ENCODE measurements around the gene CCDC40.
"Not testable (repeated sequence)": the region's sequence is repeated elsewhere in the genome, so short reads cannot be mapped to it uniquely, and the experiment has no call there.

CCDC40 gene

GRCh38 chr17:80024206-80024972 is 12.1 kb upstream of the CCDC40 start:
- no peak for DNase-seq

- peak; percentile 83 for DNase-seq
Observed at GRCh38 chr17:80025140-80025539, 11.3 kb upstream of the CCDC40 start.

GRCh38 chr17:80025796-80026195 is 10.6 kb upstream of the CCDC40 start:
- no peak for DNase-seq

DNA sequence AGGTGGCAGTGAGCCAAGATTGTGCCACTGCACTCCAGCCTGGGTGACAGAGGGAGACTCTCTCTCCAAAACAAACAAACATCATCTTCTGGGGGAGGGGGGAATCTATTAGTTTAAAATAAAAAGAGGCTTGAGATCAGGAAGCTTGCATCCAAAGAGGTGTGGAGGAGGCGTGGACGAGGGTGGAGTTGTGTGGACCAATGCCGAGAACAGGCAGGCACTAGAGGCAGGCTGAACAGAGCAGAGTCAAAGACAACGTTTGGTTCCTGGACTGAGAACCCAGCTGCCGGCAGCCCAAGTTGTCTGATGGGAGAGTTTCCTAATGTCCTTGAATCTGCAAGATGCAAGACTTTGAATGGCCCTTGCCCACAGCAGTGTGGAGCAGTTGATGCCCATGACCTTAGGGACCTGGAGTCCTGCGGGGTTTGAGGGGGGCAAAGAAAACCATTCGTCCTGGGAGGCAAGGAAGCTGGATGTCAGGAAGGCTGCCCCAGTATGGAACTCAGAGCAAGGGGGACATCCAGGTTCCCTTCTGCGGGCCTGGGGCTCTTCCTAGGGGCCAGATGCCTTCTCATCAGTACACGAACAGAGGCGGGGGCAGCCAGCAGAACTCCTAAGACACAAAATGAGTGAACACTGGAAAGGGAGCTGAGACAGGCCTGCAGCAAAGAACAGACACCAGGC is 9.9 kb upstream of the CCDC40 start:
- DNase-seq: no peak

- DNase-seq: no peak
Observed at GRCh38 chr17:80027043-80027435, 9.4 kb upstream of the CCDC40 start.

DNA sequence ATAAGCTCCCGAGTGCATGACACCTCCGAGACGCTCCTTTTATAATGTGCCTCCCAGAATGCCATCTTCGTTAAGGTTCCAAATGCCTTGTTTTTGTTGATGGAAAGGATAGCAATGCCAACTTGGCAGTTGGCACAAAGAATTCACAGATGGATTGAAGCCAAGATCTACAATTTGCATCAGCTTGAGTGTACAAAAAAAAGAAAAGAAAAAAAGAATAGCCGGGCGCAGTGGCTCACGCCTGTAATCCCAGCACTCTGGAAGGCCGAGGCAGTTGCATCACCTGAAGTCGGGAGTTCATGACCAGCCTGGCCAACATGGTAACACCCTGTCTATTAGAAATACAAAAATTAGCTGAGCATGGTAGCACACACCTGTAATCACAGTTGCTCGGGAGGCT is 8.4 kb upstream of the CCDC40 start:
- peak; percentile 45 for DNase-seq

GRCh38 chr17:80029258-80029974 is 7.0 kb upstream of the CCDC40 start:
- peak; percentile 89 for DNase-seq

GRCh38 chr17:80030730-80031410 is 5.6 kb upstream of the CCDC40 start:
- DNase-seq: peak; percentile 54

DNA sequence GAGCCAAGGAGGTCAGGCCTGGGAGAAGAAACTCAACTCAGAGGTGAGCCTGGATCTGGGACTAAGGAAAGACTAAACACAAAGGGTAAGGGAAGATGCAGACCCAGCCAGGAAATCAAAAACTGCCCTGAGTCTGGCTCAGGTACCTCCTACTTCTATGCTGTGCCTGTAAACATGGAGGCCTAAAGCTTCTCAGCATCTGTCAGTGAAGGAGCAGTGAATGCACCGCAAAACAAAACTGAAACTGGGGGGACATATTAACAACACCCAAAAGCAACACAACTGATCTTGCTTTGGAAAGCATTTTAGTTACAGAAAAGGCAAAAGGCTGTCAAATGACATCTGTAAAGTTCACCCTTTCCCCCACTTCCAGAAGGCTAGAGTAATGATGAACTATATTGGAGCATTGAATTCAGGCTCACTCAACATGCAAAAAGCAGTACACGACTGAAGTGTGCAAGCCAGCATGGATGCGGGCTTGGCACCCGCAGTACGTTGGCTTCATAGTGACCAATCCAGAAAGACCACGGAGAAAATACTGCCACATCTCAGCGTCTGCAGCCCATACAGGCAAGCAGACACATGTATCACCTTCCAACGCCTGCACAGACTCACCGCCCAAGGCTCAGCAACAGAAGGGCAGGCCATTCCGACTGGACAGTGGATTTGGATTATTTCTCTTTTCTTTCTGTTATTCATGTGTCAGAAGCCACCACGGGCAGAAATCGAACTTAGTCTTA is 4.6 kb upstream of the CCDC40 start:
- DNase-seq: no peak

DNA sequence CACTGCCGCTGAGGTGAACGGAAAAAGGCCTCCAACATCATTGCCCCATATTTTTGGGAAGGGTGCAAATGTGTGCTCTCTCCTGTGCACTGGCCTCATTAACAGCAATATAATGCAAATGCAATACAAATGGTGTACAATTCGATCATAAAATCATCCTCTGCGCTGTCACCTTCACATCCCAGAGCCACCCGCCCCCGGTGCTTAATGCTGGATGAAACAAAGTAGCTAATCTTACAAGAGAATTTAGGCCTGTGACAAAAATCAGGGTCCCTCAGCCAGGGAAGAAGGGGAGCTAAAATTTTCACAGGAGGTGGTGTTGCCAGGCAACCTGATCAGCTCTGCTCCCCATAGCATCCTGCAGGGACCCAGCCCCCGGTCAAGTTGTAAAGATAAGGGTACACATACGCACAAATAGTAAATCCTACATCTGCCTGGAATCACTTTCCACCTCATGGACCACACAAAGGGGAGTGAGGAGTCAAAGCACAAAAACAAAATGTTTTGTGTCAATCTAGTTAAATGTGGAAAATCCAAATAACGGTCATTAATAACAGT is 3.7 kb upstream of the CCDC40 start:
- no peak for DNase-seq

GRCh38 chr17:80033840-80034239 is 2.6 kb upstream of the CCDC40 start:
- DNase-seq: no peak

DNA sequence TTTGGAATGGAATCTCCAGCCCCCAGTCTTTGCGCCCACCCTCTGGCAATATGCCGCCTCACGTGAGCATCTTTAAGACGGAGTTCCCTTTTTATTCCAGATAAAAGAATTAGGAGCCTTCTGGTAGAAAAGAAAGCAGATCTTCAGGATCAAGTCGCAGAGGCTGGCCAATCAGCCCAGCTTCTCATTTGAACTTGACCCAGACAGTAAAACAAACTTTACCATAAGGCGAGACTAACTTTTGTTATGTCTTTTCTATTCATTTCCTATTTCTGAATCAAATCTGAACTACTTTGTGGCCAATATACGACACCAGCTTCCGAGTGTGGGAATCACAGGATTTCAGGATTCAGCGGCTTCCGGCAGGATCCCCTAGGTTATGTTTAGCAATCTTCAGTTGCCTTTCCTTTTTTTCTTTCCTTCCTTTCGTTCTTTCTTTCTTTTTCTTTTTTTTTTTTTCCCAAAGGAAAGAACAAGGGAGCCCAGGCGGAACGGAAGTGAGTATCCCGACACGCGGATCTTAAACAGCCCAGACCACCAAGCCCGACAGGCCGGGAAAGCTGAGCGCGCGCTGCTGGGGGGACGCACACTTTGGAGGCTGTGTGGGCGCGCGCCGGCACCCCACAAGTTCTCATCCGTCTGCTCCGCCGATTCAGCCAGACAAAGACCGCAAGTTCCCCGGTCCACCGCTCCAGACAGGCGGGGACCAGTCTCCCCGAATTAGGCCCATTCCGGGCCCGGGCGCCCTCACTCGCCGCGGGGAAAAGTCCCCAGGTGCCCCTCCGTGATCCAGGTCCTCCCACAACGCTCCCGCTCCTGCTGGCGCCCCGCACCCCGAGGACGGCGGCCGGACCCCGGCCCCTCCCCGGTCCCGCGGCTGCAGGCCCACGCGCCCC is 1.4 kb upstream of the CCDC40 start:
- DNase-seq: no peak

DNA sequence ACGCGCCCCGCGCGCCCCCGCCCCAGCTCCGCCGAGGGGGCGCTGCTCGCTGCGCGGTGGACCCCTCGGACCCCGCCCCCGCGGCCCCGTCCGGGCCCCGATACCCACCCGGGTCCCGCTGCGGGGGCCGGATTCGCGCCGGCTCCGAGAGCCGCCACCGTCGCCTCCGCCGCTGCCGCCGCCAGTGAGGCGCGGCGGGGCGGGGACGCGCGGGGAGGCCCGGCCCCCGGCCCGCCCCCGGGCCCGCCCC is 830 bp upstream of the CCDC40 start, which contains the start of gene TBC1D16:
TBC1D16 (minus strand) TSS at position 186 of the 250 bp plus-strand sequence. CDS start 22,325 bp downstream, outside the sequence.
- no peak for DNase-seq

DNA sequence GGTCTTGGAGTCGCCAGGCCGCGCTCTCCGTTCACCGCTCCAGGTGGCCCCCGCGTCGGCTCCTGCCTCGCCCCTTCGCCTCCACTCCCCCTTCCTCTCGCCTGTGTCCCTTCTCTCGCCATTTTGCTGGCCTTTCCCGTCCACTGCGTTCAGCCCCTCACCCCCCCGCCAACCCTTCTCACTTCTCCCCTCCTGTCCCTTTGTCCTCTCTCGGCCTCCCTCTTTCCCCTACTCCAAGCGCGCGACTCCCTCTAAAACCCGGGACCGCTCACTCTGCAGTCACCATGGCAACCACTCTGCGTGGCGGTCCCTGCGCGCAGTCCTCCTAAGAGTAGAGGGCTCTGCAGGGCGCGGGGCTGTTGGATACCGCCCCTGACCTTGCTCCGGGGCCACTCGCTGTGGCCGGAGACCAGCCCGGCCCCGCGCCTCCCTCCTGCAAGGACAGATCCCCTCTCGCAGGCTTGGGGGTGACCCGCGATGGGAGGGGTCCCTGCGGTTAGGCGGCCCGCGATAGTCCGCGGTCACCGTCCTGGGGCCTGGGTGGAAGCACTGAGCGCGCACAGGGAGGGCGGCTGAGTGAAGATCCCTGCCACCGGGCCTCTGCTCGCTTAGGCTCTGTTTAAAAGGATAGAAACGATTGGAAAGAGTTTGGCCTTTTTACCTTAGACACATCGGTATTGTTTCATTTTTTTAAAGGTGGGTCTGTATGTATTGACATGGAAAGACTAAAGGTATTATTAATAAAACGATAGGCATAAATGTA is 454 bp downstream of the CCDC40 start:
- no peak for DNase-seq

- DNase-seq: no peak
Observed at GRCh38 chr17:80043963-80044362, 7.5 kb downstream of the CCDC40 start.

DNA sequence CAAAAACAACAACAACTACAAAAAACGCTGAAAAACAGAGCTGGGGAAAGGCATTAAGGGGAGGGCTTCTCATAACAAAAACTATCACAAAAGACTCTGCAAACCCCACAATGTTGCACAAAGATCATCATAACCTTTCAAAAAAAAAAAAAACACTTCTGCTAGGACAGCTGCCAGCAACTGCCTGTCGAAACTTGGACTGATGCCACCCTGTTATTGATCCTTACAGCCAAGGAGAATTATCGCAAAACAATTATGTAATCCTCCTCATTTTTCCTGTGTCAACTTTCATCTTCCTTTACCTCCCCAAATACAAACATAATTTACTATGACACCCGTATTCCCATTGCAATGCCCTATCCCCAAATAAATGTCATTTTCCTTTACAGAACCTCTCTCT is 9.3 kb downstream of the CCDC40 start:
- DNase-seq: no peak

DNA sequence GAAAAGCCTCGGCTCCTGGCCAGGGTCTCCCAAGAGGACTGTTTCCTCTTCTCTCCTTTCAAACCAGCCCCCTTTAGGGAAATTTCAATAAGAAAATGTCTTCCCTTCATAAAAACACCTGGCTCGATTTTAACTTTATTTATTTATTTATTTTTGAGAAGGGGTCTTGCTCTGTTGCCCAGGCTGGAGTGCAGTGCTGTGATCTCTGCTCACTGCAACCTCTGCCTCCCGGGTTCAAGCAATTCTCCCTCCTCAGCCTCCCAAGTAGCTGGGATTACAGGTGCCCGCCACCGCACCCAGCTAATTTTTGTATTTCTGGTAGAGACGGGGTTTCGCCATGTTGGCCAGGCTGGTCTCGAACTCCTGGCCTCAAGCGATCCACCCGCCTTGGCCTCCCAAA is 10.3 kb downstream of the CCDC40 start:
- not testable (repeated sequence) for DNase-seq

- no peak for DNase-seq
Observed at GRCh38 chr17:80047176-80047575, 10.7 kb downstream of the CCDC40 start.

DNA sequence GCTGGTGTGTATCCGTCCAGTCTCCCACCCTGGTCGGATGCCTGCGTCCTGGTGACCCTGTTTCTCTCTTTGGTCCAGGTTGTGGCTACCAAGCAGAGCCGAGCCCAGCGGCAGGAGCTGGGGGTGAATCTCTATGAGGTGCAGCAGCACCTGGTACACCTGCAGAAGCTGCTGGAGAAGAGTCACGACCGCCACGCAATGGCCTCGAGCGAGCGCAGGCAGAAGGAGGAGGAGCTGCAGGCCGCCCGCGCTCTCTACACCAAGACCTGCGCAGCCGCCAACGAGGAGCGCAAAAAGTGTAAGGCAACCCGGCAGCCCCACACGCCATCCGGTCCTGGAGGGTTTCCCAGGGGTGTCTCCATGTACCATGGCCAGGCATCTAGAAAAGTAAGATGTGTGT is 13.5 kb downstream of the CCDC40 start:
- no peak for DNase-seq

GRCh38 chr17:80050706-80051105 is 14.3 kb downstream of the CCDC40 start:
- no peak for DNase-seq

DNA sequence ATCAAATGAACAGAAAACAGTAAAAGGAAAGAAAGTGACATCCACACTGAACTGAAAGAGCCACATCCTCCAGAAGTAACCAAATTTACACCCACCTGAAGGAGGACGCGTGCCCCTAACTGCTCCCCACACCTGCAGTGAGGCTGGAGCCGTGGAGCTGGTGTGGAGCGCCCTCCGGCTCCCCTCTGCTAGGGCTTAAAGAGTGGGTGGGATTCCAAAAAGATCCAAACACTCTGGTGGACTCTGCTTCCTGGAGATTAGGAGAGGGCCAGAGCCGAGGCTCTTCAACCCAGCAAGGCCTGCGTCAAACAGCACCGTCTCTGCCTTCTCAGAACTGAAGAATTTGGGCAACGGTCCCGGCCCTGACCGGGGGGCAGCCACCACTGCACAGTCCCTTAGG is 15.2 kb downstream of the CCDC40 start:
- DNase-seq: no peak
